Endothelial cell (in vitro differentiated cells): ENCODE results near the gene NSUN6. TPM values are rescaled to one million over a fixed set of nuclear protein-coding genes. Genes with fewer than 3 reads are reported as not detected.

ENCODE experiments used
- DNase-seq: peaks from one replicate; pipeline ENCODE4 v3.0.0; 2021; ENCODE audit warnings: low spot score
- H3K27ac Mint-ChIP-seq: one replicate; pipeline ENCODE4 v1.8.0; 2021; ENCODE audit warnings: mixed read lengths, inconsistent platforms; ENCODE audit not compliant: unreplicated experiment
- H3K27me3 Mint-ChIP-seq: one replicate; pipeline ENCODE4 v1.8.0; 2021; ENCODE audit warnings: mild to moderate bottlenecking, moderate library complexity, mixed read lengths, inconsistent platforms; ENCODE audit not compliant: unreplicated experiment
- H3K36me3 Mint-ChIP-seq: one replicate; pipeline ENCODE4 v1.8.0; 2021; ENCODE audit warnings: mild to moderate bottlenecking, low read depth, mixed read lengths, inconsistent platforms; ENCODE audit not compliant: unreplicated experiment
- H3K4me1 Mint-ChIP-seq: one replicate; pipeline ENCODE4 v1.8.0; 2021; ENCODE audit warnings: mild to moderate bottlenecking, mixed read lengths, inconsistent platforms; ENCODE audit not compliant: unreplicated experiment
- H3K4me3 Mint-ChIP-seq: one replicate; pipeline ENCODE4 v1.8.0; 2021; ENCODE audit warnings: mild to moderate bottlenecking, mixed read lengths, inconsistent platforms; ENCODE audit not compliant: unreplicated experiment
- H3K9me3 Mint-ChIP-seq: one replicate; pipeline ENCODE4 v1.8.0; 2021; ENCODE audit warnings: mixed read lengths, inconsistent platforms; ENCODE audit not compliant: unreplicated experiment
- total RNA-seq: library from RNA; stranded (reverse); fragmentation: NEBNext Ultra II Directional; extraction: Animal tissue kit (Norgen Biotek cat#: 25700); gene quantifications from one replicate; pipeline ENCODE4 v1.2.1, GENCODE V29; 2021; ENCODE audit not compliant: unreplicated experiment
- TF ChIP-seq, protein P1 (sequence below): fragments of 200-600 bp; sonication (generic); IDR thresholded peaks from one replicate; pipeline ENCODE4 v1.5.0; 2021; ENCODE audit warnings: antibody characterized with exemption; ENCODE audit not compliant: unreplicated experiment

NSUN6 gene
- total RNA-seq, 1 donor from 2014 or later = 11.6 TPM

DNA sequence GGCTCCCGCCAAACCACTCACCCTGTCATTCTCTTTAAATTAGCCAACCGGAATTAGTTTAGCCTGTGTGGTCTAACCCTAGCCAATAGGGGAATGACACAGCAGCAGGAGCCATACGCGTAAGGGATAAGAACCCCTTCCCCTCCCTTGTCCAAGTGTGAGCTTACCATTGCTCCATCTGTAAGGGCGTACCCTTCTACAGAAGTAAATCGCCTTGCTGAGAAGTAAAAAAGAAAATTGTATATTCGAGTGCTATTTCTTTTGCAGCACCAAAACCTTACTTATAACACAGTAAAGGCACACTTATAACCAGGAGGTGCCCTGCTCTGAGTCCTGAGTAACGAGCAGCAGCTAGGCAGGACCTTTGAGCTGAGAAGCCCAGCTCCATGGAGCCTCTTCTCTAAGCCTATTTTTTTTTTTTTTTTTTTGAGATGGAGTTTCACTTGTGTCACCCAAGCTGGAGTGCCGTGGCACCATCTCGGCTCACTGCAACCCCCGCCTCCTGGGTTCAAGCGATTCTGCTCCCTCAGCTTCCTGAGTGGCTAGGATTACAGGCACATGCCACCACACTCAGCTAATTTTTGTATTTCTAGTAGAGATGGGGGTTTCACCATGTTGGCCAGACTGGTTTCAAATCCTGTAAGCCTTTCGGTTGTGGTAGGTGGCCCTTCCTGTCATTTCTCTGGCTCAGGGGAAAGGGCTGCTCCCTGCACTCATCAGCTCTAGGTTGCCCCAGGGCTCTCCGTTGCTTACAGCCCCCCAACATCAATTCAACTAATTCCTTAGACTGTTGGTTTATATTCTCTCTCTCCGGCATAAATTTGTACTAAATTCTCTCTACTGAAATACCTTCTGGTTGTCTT is 73.3 kb downstream of the NSUN6 start:
- Mint-ChIP-seq H3K4me3 (peak overlapping the region; percentile 78), H3K27me3 (peaks cover 7% of the 10 kb centered on the region), H3K36me3 (peaks cover 33% of the 10 kb centered on the region), H3K9me3 (no peaks in the 10 kb centered on the region), H3K27ac (no peak overlapping the region), H3K4me1 (no peaks in the 10 kb centered on the region)
- DNase-seq = no peak
- TF ChIP-seq, protein P1, sequence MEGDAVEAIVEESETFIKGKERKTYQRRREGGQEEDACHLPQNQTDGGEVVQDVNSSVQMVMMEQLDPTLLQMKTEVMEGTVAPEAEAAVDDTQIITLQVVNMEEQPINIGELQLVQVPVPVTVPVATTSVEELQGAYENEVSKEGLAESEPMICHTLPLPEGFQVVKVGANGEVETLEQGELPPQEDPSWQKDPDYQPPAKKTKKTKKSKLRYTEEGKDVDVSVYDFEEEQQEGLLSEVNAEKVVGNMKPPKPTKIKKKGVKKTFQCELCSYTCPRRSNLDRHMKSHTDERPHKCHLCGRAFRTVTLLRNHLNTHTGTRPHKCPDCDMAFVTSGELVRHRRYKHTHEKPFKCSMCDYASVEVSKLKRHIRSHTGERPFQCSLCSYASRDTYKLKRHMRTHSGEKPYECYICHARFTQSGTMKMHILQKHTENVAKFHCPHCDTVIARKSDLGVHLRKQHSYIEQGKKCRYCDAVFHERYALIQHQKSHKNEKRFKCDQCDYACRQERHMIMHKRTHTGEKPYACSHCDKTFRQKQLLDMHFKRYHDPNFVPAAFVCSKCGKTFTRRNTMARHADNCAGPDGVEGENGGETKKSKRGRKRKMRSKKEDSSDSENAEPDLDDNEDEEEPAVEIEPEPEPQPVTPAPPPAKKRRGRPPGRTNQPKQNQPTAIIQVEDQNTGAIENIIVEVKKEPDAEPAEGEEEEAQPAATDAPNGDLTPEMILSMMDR = no peak

DNA sequence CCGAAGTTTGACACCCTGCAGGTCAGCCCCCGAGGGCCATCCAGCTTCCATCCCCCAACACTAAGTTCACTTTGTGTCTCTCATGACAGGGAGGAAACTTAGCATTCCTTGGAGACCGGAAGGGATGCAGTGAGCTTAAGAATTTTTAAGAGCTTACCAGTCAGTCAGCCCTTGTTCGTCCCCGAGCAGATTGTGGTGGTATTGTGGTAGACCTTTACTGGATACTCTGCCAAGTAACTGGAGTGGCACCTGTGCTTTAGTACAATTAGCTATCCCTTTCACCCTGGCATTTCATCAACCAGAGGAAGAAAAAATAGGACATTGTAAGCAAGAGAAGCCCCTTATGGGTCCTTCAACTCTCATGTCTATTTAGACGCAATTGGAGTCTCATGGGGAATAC is 74.8 kb downstream of the NSUN6 start:
- Mint-ChIP-seq H3K4me1 (no peaks in the 10 kb centered on the region), H3K27ac (no peak overlapping the region), H3K27me3 (peaks cover 4% of the 10 kb centered on the region), H3K9me3 (no peaks in the 10 kb centered on the region), H3K36me3 (peaks cover 33% of the 10 kb centered on the region), H3K4me3 (no peak overlapping the region)
- TF ChIP-seq, protein P1 = no peak
- DNase-seq = no peak

DNA sequence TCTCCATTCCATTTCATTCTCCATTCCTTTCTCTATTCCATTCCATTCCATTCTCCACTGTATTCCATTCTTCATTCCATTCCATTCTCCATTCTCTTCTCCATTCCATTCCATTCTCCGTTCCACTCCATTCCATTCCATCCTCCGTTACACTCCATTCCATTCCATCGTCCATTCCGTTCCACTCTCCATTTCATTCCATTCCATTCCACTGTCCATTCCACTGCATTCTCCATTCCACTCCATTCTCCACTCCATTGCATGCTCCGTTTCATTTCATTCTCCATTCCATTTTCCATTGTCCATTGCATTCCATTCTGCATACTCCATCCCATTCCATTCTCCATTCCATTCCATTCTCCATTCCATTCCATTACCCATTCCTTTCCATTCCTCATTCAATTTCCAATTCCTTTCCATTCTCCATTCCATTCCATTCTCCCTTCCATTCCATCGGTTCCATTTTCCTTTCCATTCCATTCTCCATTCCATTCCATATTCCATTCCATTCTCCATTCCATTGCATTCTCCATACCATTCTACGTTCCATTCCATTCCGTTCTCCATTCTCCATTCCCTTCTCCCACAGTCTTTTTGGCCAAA is 78.3 kb downstream of the NSUN6 start:
- Mint-ChIP-seq H3K36me3 (peaks cover 21% of the 10 kb centered on the region), H3K27ac (no peak overlapping the region), H3K9me3 (no peaks in the 10 kb centered on the region), H3K4me1 (no peaks in the 10 kb centered on the region), H3K27me3 (peaks cover 4% of the 10 kb centered on the region), H3K4me3 (no peak overlapping the region)
- TF ChIP-seq, protein P1 = no peak
- no peak for DNase-seq

DNA sequence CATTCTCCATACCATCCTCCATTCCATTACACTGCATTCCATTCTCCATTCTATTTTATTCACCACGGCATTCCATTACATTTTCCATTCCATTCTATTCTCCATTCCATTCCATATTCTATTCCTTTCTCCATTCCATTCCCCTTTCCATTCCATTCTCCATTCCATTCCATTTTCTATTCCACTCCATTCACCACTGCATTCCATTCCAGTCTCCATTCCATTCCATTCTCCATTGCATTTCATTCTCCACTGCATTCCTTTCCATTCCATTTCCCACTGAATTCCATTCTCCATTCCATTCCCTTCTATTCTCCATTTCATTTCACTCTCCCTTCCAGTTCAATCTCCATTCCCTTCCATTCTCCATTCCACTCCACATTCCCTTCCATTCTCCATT is 79.6 kb downstream of the NSUN6 start:
- H3K36me3 Mint-ChIP-seq = peaks cover 9% of the 10 kb centered on the region
- H3K4me3 Mint-ChIP-seq = no peak overlapping the region

More for the DNA sequence above, 79.6 kb downstream of the NSUN6 start:
- Mint-ChIP-seq H3K27ac (no peak overlapping the region), H3K9me3 (no peaks in the 10 kb centered on the region), H3K27me3 (no peaks in the 10 kb centered on the region), H3K4me1 (no peaks in the 10 kb centered on the region)
- DNase-seq = no peak
- TF ChIP-seq, protein P1 = no peak
